ENCODE results near the gene MRPL55.

DNA sequence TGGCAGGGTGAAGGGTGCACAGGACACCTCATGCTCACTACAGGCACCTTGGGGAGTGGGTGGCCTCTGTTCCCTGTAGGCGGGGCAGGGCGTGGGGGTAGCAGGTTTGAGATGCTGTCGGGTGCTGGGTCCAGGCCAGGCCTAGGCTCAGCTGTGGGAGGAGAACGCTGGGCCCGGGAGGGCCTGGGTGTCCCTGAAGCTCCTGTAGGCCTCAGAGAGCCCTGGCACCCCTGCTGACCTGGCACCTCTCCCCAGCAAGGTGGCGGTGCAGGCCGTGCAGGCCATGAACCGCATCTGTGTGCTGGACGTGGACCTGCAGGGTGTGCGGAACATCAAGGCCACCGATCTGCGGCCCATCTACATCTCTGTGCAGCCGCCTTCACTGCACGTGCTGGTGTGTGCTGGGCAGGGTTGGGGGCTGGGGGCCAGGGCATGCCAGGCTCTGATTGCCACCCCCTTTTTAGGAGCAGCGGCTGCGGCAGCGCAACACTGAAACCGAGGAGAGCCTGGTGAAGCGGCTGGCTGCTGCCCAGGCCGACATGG, 38.1 kb upstream of the MRPL55 start:
- TF ChIP-seq, protein P1, sequence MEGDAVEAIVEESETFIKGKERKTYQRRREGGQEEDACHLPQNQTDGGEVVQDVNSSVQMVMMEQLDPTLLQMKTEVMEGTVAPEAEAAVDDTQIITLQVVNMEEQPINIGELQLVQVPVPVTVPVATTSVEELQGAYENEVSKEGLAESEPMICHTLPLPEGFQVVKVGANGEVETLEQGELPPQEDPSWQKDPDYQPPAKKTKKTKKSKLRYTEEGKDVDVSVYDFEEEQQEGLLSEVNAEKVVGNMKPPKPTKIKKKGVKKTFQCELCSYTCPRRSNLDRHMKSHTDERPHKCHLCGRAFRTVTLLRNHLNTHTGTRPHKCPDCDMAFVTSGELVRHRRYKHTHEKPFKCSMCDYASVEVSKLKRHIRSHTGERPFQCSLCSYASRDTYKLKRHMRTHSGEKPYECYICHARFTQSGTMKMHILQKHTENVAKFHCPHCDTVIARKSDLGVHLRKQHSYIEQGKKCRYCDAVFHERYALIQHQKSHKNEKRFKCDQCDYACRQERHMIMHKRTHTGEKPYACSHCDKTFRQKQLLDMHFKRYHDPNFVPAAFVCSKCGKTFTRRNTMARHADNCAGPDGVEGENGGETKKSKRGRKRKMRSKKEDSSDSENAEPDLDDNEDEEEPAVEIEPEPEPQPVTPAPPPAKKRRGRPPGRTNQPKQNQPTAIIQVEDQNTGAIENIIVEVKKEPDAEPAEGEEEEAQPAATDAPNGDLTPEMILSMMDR (conservative IDR thresholded peaks at IDR 0.05; ENCODE audit: low read depth in 2 of 2): no peak
- TF ChIP-seq EZH2 (IDR thresholded peaks at IDR 0.05; ENCODE audit: low read depth, unreplicated experiment) (no peak), CREB1 (CRISPR knock-in tag; IDR thresholded peaks at IDR 0.05; ENCODE audit: low read depth) (no peak)

Data from GM23338 (cell line).